Measurements from ENCODE around the gene ACMSD. TPM values are rescaled to one million over a fixed set of nuclear protein-coding genes. Genes with fewer than 3 reads are reported as not detected.

Gene ACMSD
- total and polyA plus RNA-seq, 2 of the 4 experiments (the other 2 are of a cell fraction): not detected

GRCh38 chr2:134932864-134933526 lies 94.6 kb downstream of the ACMSD start:
- no TSS peak for BruUV-seq (replicated peaks)
- Histone ChIP-seq H3K27me3 (ENCODE audit: control insufficient read depth, insufficient read depth, low read length) (no peaks in the 10 kb centered on the region), H3K9ac (ENCODE audit: low read depth, low read length) (no peak overlapping the region), H3K14ac (replicated peaks; ENCODE audit: low read depth, low read length) (no peak overlapping the region), H2AFZ (replicated peaks; ENCODE audit: low read length, poor library complexity) (no peak overlapping the region), H3K4me1 (ENCODE audit: control insufficient read depth, insufficient read depth, low read length) (peaks cover 2% of the 10 kb centered on the region; the same call in 1 of the 2 replicates), H3K23ac (ENCODE audit: low read depth, low read length) (no peak overlapping the region), H3K9me1 (ENCODE audit: insufficient read depth, low read length) (no peaks in the 10 kb centered on the region; the same call in 1 of the 2 replicates), H3K56ac (ENCODE audit: extremely low read depth, insufficient read depth, low read length) (no peak overlapping the region), H3K36me3 (ENCODE audit: control insufficient read depth, insufficient read depth, low read length) (peaks cover 1% of the 10 kb centered on the region; the same call in 1 of the 2 replicates), H2BK20ac (ENCODE audit: low read depth, low read length) (no peak overlapping the region), H2BK5ac (ENCODE audit: low read depth, low read length, poor library complexity, severe bottlenecking) (no peak overlapping the region), H2AK5ac (ENCODE audit: low read depth, low read length) (no peak overlapping the region), H3K79me1 (ENCODE audit: low read depth in 1 of 2, low read length in 2 of 2) (peaks cover 0 to 19% of the 10 kb centered on the region in 2 experiments; a peak in 2 of 4 replicates), H3K9me3 (ENCODE audit: control insufficient read depth, insufficient read depth, low read length) (no peaks in the 10 kb centered on the region), H3K4me2 (ENCODE audit: low read depth, low read length) (no peak overlapping the region), H4K8ac (ENCODE audit: low read depth in 2 of 2, low read length in 2 of 2) (no peak overlapping the region), H2BK15ac (ENCODE audit: low read depth, low read length) (no peak overlapping the region), H4K20me1 (ENCODE audit: insufficient read depth, low read length) (peaks cover 65% of the 10 kb centered on the region), H3K18ac (ENCODE audit: low read depth, low read length) (no peak overlapping the region), H4K5ac (ENCODE audit: low read depth, low read length) (no peak overlapping the region), H4K91ac (ENCODE audit: insufficient read depth, low read depth, low read length) (no peak overlapping the region), H3K4ac (ENCODE audit: low read depth, low read length) (no peak overlapping the region), H3K27ac (ENCODE audit: insufficient read depth, low read length) (no peak overlapping the region), H2BK120ac (ENCODE audit: low read depth, low read length) (no peak overlapping the region), H3K4me3 (ENCODE audit: insufficient read depth, low read depth, low read length) (no peak overlapping the region), H2AK9ac (replicated peaks; ENCODE audit: low read depth, low read length, poor library complexity) (no peak overlapping the region)
- no peak for ATAC-seq (ENCODE audit: low read depth)
- CTCF ChIA-PET: interaction anchor here (0.5 kb wide), 1 partner anchor 440 kb away, joined by 4 read pairs; no protein-coding TSS in a partner anchor
- in situ Hi-C loops (cut with MboI; ENCODE audit: low sequenced_read_pairs): no loop called here
- no peak for DNase-seq
- intact Hi-C loops (cut with micrococcal nuclease): no loop called here
- WGBS, 2 experiments (ENCODE audit: extremely low coverage in 2 of 2, insufficient read length in 1 of 2): no CpG with 5 or more reads among the region's 3 CpGs
- no peak for TF ChIP-seq RCOR1 (IDR thresholded peaks at IDR 0.05; ENCODE audit: insufficient replicate concordance, low read length)
- no peak for TF ChIP-seq RAD21 (IDR thresholded peaks at IDR 0.05; ENCODE audit: low read length)
- no peak for TF ChIP-seq NFE2L2 (IDR thresholded peaks at IDR 0.05; ENCODE audit: low read depth, low read length)
- TF ChIP-seq MAFK (IDR thresholded peaks at IDR 0.05; ENCODE audit: low read depth, low read length): no peak
- TF ChIP-seq SMC3 (IDR thresholded peaks at IDR 0.05; ENCODE audit: low read depth, low read length): no peak
- TF ChIP-seq MAZ (IDR thresholded peaks at IDR 0.05; ENCODE audit: borderline replicate concordance, low read depth, low read length): no peak
- no peak for TF ChIP-seq USF2 (IDR thresholded peaks at IDR 0.05; ENCODE audit: low read depth, low read length)
- TF ChIP-seq BHLHE40 (IDR thresholded peaks at IDR 0.05; ENCODE audit: low read depth, low read length): no peak
- TF ChIP-seq MXI1 (IDR thresholded peaks at IDR 0.05; ENCODE audit: borderline replicate concordance, low read depth, low read length): no peak
- TF ChIP-seq CEBPB (IDR thresholded peaks at IDR 0.05; ENCODE audit: low read depth, low read length): no peak
- no peak for TF ChIP-seq POLR2A (IDR thresholded peaks at IDR 0.05; ENCODE audit: low read depth, low read length)
- TF ChIP-seq CTCF (conservative IDR thresholded peaks at IDR 0.05; ENCODE audit: low read depth, low read length): no peak
- no peak for TF ChIP-seq RFX5 (IDR thresholded peaks at IDR 0.05; ENCODE audit: low read depth, low read length)
- no peak for TF ChIP-seq FOS (IDR thresholded peaks at IDR 0.05; ENCODE audit: low read depth, low read length)
- dilution Hi-C loops (cut with HindIII; ENCODE audit: low sequenced_read_pairs, unreplicated experiment): no loop called here
- POLR2A ChIA-PET (ENCODE audit: unreplicated experiment): no interaction called here
